GM10248 (cell line): ENCODE measurements around the gene AIG1.

Experiments
- CTCF ChIA-PET: fragments of 300-600 bp; sonication (Branson Sonifier 250); formaldehyde crosslinking; extraction: SDS; loops from one replicate; lab custom pipeline; 2021; ENCODE audit warnings: antibody characterized with exemption; lab: Yijun Ruan, JAX
- POLR2A ChIA-PET: fragments of 350-650 bp; sonication (Branson Sonifier 250); formaldehyde crosslinking; extraction: SDS; loops from one replicate; lab custom pipeline; 2020; ENCODE audit warnings: antibody characterized with exemption; lab: Yijun Ruan, JAX
- DNase-seq: peaks from one replicate; pipeline ENCODE4 v3.0.0; 2012; ENCODE audit errors: extremely low spot score
- CTCF ChIP-seq: IDR thresholded peaks from 2 replicates; pipeline ENCODE4 v1.5.1; 2012; ENCODE audit warnings: mild to moderate bottlenecking, low read depth; ENCODE audit errors: extremely low read depth, missing control alignments, control extremely low read depth

Gene AIG1

GRCh38 chr6:143210420-143210819 lies 149.7 kb downstream of the AIG1 start:
- POLR2A ChIA-PET = no interaction called here
- CTCF ChIA-PET = no interaction called here
- TF ChIP-seq CTCF = no peak
- DNase-seq = no peak

GRCh38 chr6:143213859-143214376 lies 153.2 kb downstream of the AIG1 start:
- no peak for TF ChIP-seq CTCF
- no peak for DNase-seq
- CTCF ChIA-PET = interaction anchor here (0.9 to 1.4 kb wide), 2 partner anchors 12 to 522 kb away, joined by 3 to 4 read pairs; no protein-coding TSS in a partner anchor
- POLR2A ChIA-PET = no interaction called here

GRCh38 chr6:143215363-143215762 lies 154.7 kb downstream of the AIG1 start:
- TF ChIP-seq CTCF = no peak
- ChIA-PET POLR2A (no interaction called here), CTCF (interaction anchor here (1.4 to 1.7 kb wide), 2 partner anchors 17 to 523 kb away, joined by 4 to 5 read pairs; no protein-coding TSS in a partner anchor)
- DNase-seq = no peak

- no peak for DNase-seq
- CTCF ChIA-PET = interaction anchor here (1.4 to 1.7 kb wide), 2 partner anchors 17 to 19 kb away, joined by 3 to 5 read pairs; no protein-coding TSS in a partner anchor
- no peak for TF ChIP-seq CTCF
- POLR2A ChIA-PET = no interaction called here
Observed at GRCh38 chr6:143215771-143216170, 155.1 kb downstream of the AIG1 start.

GRCh38 chr6:143218233-143218632 lies 157.5 kb downstream of the AIG1 start:
- no peak for TF ChIP-seq CTCF
- ChIA-PET POLR2A (no interaction called here), CTCF (interaction anchor here (1.5 to 2.4 kb wide), 3 partner anchors 11 to 209 kb away, joined by 6 to 7 read pairs (median 6); no protein-coding TSS in a partner anchor)
- no peak for DNase-seq

GRCh38 chr6:143221698-143222097 lies 161.0 kb downstream of the AIG1 start:
- no peak for DNase-seq
- CTCF ChIA-PET = interaction anchor here (1.1 to 4.9 kb wide), 4 partner anchors 8 to 205 kb away, joined by 4 to 33 read pairs (median 5); no protein-coding TSS in a partner anchor
- no peak for TF ChIP-seq CTCF
- POLR2A ChIA-PET = no interaction called here

- DNase-seq = no peak
- ChIA-PET CTCF (interaction anchor here (4.9 kb wide), 1 partner anchor 11 kb away, joined by 33 read pairs; no protein-coding TSS in a partner anchor), POLR2A (no interaction called here)
- no peak for TF ChIP-seq CTCF
Observed at GRCh38 chr6:143222310-143222709, 161.6 kb downstream of the AIG1 start.
